Parathyroid adenoma (tissue), 2 donors: ENCODE data around the gene TBCD.

Source experiments
- H2AFZ ChIP-seq: fragments of 300-600 bp; sonication (generic); one replicate; pipeline ENCODE4 v1.7.0; 2017; ENCODE audit warnings: antibody characterized with exemption, mild to moderate bottlenecking
- H3K27ac ChIP-seq: fragments of 300-600 bp; sonication (generic); one replicate; pipeline ENCODE4 v1.7.0; 2017
- H3K27me3 ChIP-seq: fragments of 300-600 bp; sonication (generic); one replicate; pipeline ENCODE4 v1.7.0; 2017; ENCODE audit warnings: low read length; ENCODE audit not compliant: control insufficient read depth, insufficient read depth
- H3K36me3 ChIP-seq: fragments of 300-600 bp; sonication (generic); one replicate; pipeline ENCODE4 v1.7.0; 2017; ENCODE audit warnings: low read length; ENCODE audit not compliant: control insufficient read depth, insufficient read depth
- H3K4me1 ChIP-seq: fragments of 300-600 bp; sonication (generic); one replicate; pipeline ENCODE4 v1.7.0; 2017; ENCODE audit warnings: control low read depth
- H3K4me2 ChIP-seq: fragments of 300-600 bp; sonication (generic); one replicate; pipeline ENCODE4 v1.7.0; 2017; ENCODE audit warnings: low read length
- H3K4me3 ChIP-seq: fragments of 300-600 bp; sonication (generic); one replicate; pipeline ENCODE4 v1.7.0; 2017; ENCODE audit warnings: low read depth, low read length
- H3K79me2 ChIP-seq: fragments of 300-600 bp; sonication (generic); one replicate; pipeline ENCODE4 v1.7.0; 2017; ENCODE audit warnings: control low read depth
- H3K9ac ChIP-seq: fragments of 300-600 bp; sonication (generic); one replicate; pipeline ENCODE4 v1.7.0; 2017; ENCODE audit warnings: mild to moderate bottlenecking
- H3K9me3 ChIP-seq: fragments of 300-600 bp; sonication (generic); one replicate; pipeline ENCODE4 v1.7.0; 2017; ENCODE audit warnings: low read length; ENCODE audit not compliant: control insufficient read depth
- TF ChIP-seq, protein P1 (sequence below): fragments of 300-600 bp; sonication (generic); IDR thresholded peaks from one replicate; pipeline ENCODE4 v1.7.0; 2017; ENCODE audit warnings: antibody characterized with exemption, mild to moderate bottlenecking
- donor health status: primary hyperparathyroidism.

TBCD gene

DNA sequence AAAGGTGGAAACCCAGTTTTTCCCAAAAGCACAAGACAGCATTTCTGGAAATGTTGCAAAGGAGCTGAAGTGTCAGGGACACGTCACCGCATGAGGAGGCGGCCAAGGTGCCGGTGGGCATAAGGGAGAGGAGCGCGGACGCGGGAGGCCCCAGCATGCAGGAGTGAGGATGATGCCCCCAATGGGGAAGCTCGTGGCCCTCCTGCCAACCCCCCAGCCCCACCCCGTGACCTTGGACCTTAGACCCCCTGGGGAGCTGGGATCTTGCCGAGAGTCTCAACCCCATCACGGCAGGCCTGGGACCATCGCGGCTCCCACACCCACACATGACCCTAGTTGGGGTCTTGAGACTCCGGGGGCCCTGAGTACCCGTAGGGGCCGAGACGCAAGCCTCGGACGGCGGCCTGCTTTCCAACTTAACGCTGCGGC is 208.1 kb downstream of the TBCD start:
- Histone ChIP-seq H2AFZ (no peak overlapping the region), H3K27ac (no peak overlapping the region), H3K4me3 (no peak overlapping the region), H3K4me2 (no peak overlapping the region), H3K36me3 (no peaks in the 10 kb centered on the region), H3K9ac (no peak overlapping the region), H3K79me2 (no peaks in the 10 kb centered on the region), H3K27me3 (no peaks in the 10 kb centered on the region), H3K4me1 (no peaks in the 10 kb centered on the region), H3K9me3 (no peaks in the 10 kb centered on the region)
- TF ChIP-seq, protein P1, sequence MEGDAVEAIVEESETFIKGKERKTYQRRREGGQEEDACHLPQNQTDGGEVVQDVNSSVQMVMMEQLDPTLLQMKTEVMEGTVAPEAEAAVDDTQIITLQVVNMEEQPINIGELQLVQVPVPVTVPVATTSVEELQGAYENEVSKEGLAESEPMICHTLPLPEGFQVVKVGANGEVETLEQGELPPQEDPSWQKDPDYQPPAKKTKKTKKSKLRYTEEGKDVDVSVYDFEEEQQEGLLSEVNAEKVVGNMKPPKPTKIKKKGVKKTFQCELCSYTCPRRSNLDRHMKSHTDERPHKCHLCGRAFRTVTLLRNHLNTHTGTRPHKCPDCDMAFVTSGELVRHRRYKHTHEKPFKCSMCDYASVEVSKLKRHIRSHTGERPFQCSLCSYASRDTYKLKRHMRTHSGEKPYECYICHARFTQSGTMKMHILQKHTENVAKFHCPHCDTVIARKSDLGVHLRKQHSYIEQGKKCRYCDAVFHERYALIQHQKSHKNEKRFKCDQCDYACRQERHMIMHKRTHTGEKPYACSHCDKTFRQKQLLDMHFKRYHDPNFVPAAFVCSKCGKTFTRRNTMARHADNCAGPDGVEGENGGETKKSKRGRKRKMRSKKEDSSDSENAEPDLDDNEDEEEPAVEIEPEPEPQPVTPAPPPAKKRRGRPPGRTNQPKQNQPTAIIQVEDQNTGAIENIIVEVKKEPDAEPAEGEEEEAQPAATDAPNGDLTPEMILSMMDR: no peak

DNA sequence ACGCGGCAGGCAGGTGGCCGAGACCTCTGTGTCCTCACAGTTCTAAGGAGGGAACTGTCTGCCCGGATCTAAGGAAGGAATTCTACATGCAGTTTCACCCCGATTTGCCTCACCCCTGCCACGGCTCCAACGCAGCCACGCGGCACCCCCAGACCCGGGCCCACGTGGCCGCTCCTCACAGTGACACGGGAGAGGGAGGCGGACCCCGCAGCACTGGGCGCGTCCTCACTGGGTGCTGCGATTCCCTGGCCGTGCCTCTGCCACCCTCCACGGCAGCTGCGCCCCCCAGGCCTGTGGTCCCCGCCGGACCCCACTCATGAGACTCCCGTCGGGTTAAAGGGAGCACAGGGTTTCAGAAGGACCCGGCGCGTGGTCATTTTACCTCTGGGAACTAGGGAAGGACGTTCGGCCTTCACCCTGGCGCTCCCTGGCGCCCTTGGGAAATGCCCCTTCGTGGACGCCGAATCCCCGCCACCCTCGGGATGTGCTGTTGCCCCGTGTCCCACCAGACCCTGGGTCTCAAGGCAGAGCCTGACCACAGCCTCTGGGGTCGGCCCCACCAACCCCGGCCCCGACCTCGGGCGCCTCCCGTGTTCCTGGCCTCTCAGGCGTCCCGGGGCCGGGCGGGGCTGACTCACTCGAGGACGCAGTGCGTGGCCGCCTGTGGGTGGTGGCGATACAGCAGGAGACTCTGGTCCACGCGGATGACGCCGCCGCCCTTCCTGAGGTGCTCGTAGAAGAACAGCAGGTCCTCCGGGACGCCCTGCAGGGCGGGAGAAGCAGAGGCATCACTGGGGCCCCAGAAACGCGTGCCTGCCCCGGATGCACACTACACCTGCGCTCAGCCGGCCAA is 208.8 kb downstream of the TBCD start:
- no peak overlapping the region for H3K4me2 ChIP-seq
- H2AFZ ChIP-seq: no peak overlapping the region
- H3K36me3 ChIP-seq: no peaks in the 10 kb centered on the region
- H3K9me3 ChIP-seq: no peaks in the 10 kb centered on the region
- no peak overlapping the region for H3K27ac ChIP-seq
- H3K9ac ChIP-seq: no peak overlapping the region
- no peak overlapping the region for H3K4me3 ChIP-seq
- H3K79me2 ChIP-seq: no peaks in the 10 kb centered on the region
- TF ChIP-seq, protein P1: no peak
- no peaks in the 10 kb centered on the region for H3K4me1 ChIP-seq
- no peaks in the 10 kb centered on the region for H3K27me3 ChIP-seq

DNA sequence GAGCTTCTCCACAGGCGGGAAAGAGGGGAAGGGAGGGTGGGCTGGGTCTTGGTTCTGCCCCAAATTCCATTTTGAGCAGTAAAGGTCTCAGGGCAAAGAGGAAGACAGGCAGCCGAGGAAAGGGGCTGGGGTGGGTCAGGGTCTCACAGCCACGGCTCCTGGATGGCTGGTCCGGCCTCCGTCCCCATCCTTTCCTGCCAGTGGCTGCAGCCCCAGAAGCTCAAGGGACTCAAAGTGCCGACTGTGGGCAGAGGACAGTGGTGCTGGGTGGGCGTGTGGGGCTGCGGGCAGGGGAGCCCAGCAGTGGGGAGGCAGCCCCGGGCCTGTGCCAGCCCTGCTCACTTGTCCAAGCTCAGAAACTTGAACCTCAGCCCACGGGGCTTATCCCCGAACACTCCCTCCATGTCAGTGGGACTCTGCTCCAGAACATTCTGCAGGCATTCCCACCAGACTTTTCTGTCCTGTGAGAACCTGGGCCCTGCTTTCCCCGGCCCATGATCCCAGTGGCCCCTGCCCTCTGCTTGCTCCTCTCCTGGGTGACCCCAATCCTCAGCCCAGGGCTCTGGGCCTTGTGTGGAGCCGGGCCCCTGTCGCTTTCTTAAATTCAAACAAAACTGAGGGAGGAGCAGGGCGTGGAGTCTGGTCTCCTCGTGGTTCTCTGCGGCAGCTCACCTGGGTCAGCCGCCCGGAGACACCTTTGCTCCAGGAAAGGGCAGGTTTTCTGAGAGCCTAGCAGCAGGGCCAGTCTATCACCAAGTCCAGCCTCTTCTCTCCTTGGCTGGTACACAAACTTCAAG is 209.7 kb downstream of the TBCD start:
- Histone ChIP-seq H3K4me3 (no peak overlapping the region), H3K79me2 (no peaks in the 10 kb centered on the region), H3K27me3 (no peaks in the 10 kb centered on the region), H2AFZ (no peak overlapping the region), H3K36me3 (no peaks in the 10 kb centered on the region), H3K27ac (no peak overlapping the region), H3K9ac (no peak overlapping the region), H3K4me1 (no peaks in the 10 kb centered on the region), H3K9me3 (no peaks in the 10 kb centered on the region), H3K4me2 (no peak overlapping the region)
- TF ChIP-seq, protein P1: no peak

DNA sequence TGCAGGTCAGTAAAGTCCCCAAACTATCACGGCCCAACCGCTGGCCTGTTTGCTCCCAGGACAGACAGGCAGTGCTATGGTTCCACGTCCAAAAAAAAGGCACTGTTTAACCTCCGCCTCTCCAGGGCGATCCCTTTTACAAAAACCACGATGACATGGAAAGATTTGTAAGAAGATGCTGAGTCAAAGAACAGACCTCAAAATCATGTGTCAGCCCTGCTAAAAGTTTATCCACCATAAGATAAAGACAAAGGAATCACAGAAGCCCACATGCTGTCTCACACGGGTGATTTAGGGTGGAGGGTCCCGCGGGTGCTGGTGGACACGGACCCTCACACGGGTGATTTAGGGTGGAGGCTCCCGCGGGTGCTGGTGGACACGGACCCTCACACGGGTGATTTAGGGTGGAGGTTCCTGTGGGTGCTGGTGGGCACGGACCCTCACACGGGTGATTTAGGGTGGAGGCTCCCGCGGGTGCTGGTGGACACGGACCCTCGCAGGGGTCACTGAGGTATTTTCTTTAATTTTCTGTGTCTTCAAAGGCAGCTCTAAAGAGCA is 210.4 kb downstream of the TBCD start:
- no peaks in the 10 kb centered on the region for H3K79me2 ChIP-seq
- no peaks in the 10 kb centered on the region for H3K36me3 ChIP-seq
- H3K9me3 ChIP-seq: no peaks in the 10 kb centered on the region
- no peaks in the 10 kb centered on the region for H3K4me1 ChIP-seq
- no peak overlapping the region for H3K9ac ChIP-seq
- H3K4me2 ChIP-seq: no peak overlapping the region
- no peak overlapping the region for H3K27ac ChIP-seq
- no peak overlapping the region for H3K4me3 ChIP-seq
- no peaks in the 10 kb centered on the region for H3K27me3 ChIP-seq
- H2AFZ ChIP-seq: no peak overlapping the region
- TF ChIP-seq, protein P1: no peak
